Activated naive CD8-positive, alpha-beta T cell treated with anti-CD3 and anti-CD28 coated beads, Interleukin-2, amount 50 U/mL, for 24 hours (primary cell): ENCODE measurements around the gene LAMA3.

ENCODE experiments used
- ATAC-seq: fragments of 150-1000 bp; cut with Tn5 transposase; one replicate; pipeline ENCODE4 v1.10.0; 2021
- DNase-seq: peaks from one replicate; pipeline ENCODE4 v3.0.0; 2021
- H3K27ac Mint-ChIP-seq: one replicate; pipeline ENCODE4 v1.8.0; 2021; ENCODE audit warnings: mild to moderate bottlenecking, mixed read lengths
- H3K27me3 Mint-ChIP-seq: one replicate; pipeline ENCODE4 v1.8.0; 2021; ENCODE audit warnings: mixed read lengths
- H3K36me3 Mint-ChIP-seq: one replicate; pipeline ENCODE4 v1.8.0; 2021; ENCODE audit warnings: low read depth, mixed read lengths
- H3K4me1 Mint-ChIP-seq: one replicate; pipeline ENCODE4 v1.8.0; 2021; ENCODE audit warnings: mixed read lengths
- H3K4me3 Mint-ChIP-seq: one replicate; pipeline ENCODE4 v1.8.0; 2021; ENCODE audit warnings: mild to moderate bottlenecking, moderate library complexity, mixed read lengths
- H3K9me3 Mint-ChIP-seq: one replicate; pipeline ENCODE4 v1.8.0; 2021; ENCODE audit warnings: mixed read lengths

The LAMA3 gene

GRCh38 chr18:23887035-23887434 lies 197.8 kb downstream of the LAMA3 start:
- H3K4me3 Mint-ChIP-seq: no peak overlapping the region
- H3K27ac Mint-ChIP-seq: no peak overlapping the region
- H3K4me1 Mint-ChIP-seq: peaks cover 26% of the 10 kb centered on the region
- no peaks in the 10 kb centered on the region for H3K9me3 Mint-ChIP-seq
- H3K36me3 Mint-ChIP-seq: no peaks in the 10 kb centered on the region
- H3K27me3 Mint-ChIP-seq: no peaks in the 10 kb centered on the region
- ATAC-seq (no peak), DNase-seq (no peak)

GRCh38 chr18:23887493-23887892 lies 198.2 kb downstream of the LAMA3 start:
- H3K27me3 Mint-ChIP-seq: no peaks in the 10 kb centered on the region
- no peak overlapping the region for H3K4me3 Mint-ChIP-seq
- no peak for ATAC-seq
- H3K36me3 Mint-ChIP-seq: no peaks in the 10 kb centered on the region
- H3K9me3 Mint-ChIP-seq: no peaks in the 10 kb centered on the region
- no peak overlapping the region for H3K27ac Mint-ChIP-seq
- peaks cover 26% of the 10 kb centered on the region for H3K4me1 Mint-ChIP-seq
- DNase-seq: no peak

GRCh38 chr18:23888881-23889280 lies 199.6 kb downstream of the LAMA3 start:
- Mint-ChIP-seq H3K4me3 (no peak overlapping the region), H3K4me1 (peaks cover 19% of the 10 kb centered on the region), H3K27ac (no peak overlapping the region), H3K27me3 (no peaks in the 10 kb centered on the region), H3K36me3 (no peaks in the 10 kb centered on the region), H3K9me3 (no peaks in the 10 kb centered on the region)
- DNase-seq: no peak
- no peak for ATAC-seq

GRCh38 chr18:23889907-23890306 lies 200.7 kb downstream of the LAMA3 start:
- DNase-seq: no peak
- Mint-ChIP-seq H3K36me3 (no peaks in the 10 kb centered on the region), H3K27me3 (no peaks in the 10 kb centered on the region), H3K4me1 (peaks cover 12% of the 10 kb centered on the region), H3K4me3 (no peak overlapping the region), H3K27ac (no peak overlapping the region), H3K9me3 (no peaks in the 10 kb centered on the region)
- no peak for ATAC-seq

- Mint-ChIP-seq H3K4me1 (peaks cover 7% of the 10 kb centered on the region), H3K27ac (no peak overlapping the region), H3K27me3 (no peaks in the 10 kb centered on the region), H3K9me3 (no peaks in the 10 kb centered on the region), H3K36me3 (no peaks in the 10 kb centered on the region), H3K4me3 (no peak overlapping the region)
- no peak for ATAC-seq
- no peak for DNase-seq
Observed at GRCh38 chr18:23890589-23890988, 201.3 kb downstream of the LAMA3 start.

- Mint-ChIP-seq H3K4me3 (no peak overlapping the region), H3K27me3 (peaks cover 2% of the 10 kb centered on the region), H3K36me3 (no peaks in the 10 kb centered on the region), H3K4me1 (no peaks in the 10 kb centered on the region), H3K27ac (no peak overlapping the region), H3K9me3 (no peaks in the 10 kb centered on the region)
- ATAC-seq: no peak
- no peak for DNase-seq
Observed at GRCh38 chr18:23893653-23894052, 204.4 kb downstream of the LAMA3 start.

GRCh38 chr18:23894661-23895175 lies 205.5 kb downstream of the LAMA3 start:
- Mint-ChIP-seq H3K27me3 (peaks cover 2% of the 10 kb centered on the region), H3K36me3 (no peaks in the 10 kb centered on the region), H3K4me1 (no peaks in the 10 kb centered on the region), H3K9me3 (no peaks in the 10 kb centered on the region), H3K4me3 (no peak overlapping the region), H3K27ac (no peak overlapping the region)
- ATAC-seq (no peak), DNase-seq (no peak)

- Mint-ChIP-seq H3K27me3 (peaks cover 2% of the 10 kb centered on the region), H3K36me3 (no peaks in the 10 kb centered on the region), H3K27ac (no peak overlapping the region), H3K9me3 (no peaks in the 10 kb centered on the region), H3K4me3 (no peak overlapping the region), H3K4me1 (peaks cover 8% of the 10 kb centered on the region)
- ATAC-seq (no peak), DNase-seq (no peak)
Observed at GRCh38 chr18:23897291-23897690, 208.0 kb downstream of the LAMA3 start.

GRCh38 chr18:23897733-23898132 lies 208.5 kb downstream of the LAMA3 start:
- Mint-ChIP-seq H3K36me3 (no peaks in the 10 kb centered on the region), H3K27ac (no peak overlapping the region), H3K4me1 (peaks cover 8% of the 10 kb centered on the region), H3K27me3 (peaks cover 2% of the 10 kb centered on the region), H3K4me3 (no peak overlapping the region), H3K9me3 (no peaks in the 10 kb centered on the region)
- no peak for DNase-seq
- no peak for ATAC-seq

GRCh38 chr18:23900994-23901393 lies 211.7 kb downstream of the LAMA3 start:
- Mint-ChIP-seq H3K27ac (no peak overlapping the region), H3K4me1 (peaks cover 8% of the 10 kb centered on the region), H3K9me3 (no peaks in the 10 kb centered on the region), H3K4me3 (no peak overlapping the region), H3K27me3 (peaks cover 2% of the 10 kb centered on the region), H3K36me3 (no peaks in the 10 kb centered on the region)
- ATAC-seq (no peak), DNase-seq (no peak)

GRCh38 chr18:23902396-23902795 lies 213.1 kb downstream of the LAMA3 start:
- Mint-ChIP-seq H3K36me3 (no peaks in the 10 kb centered on the region), H3K27ac (no peak overlapping the region), H3K4me3 (no peak overlapping the region), H3K4me1 (peaks cover 8% of the 10 kb centered on the region), H3K27me3 (no peaks in the 10 kb centered on the region), H3K9me3 (no peaks in the 10 kb centered on the region)
- DNase-seq (no peak), ATAC-seq (no peak)

- no peaks in the 10 kb centered on the region for H3K36me3 Mint-ChIP-seq
- DNase-seq (no peak), ATAC-seq (no peak)
- no peak overlapping the region for H3K4me3 Mint-ChIP-seq
- H3K9me3 Mint-ChIP-seq: no peaks in the 10 kb centered on the region
- no peaks in the 10 kb centered on the region for H3K27me3 Mint-ChIP-seq
- H3K4me1 Mint-ChIP-seq: peaks cover 8% of the 10 kb centered on the region
- no peak overlapping the region for H3K27ac Mint-ChIP-seq
Observed at GRCh38 chr18:23903971-23904370, 214.7 kb downstream of the LAMA3 start.

- H3K27me3 Mint-ChIP-seq: no peaks in the 10 kb centered on the region
- H3K4me3 Mint-ChIP-seq: no peak overlapping the region
- H3K36me3 Mint-ChIP-seq: no peaks in the 10 kb centered on the region
- no peak overlapping the region for H3K27ac Mint-ChIP-seq
- DNase-seq (no peak), ATAC-seq (no peak)
- no peaks in the 10 kb centered on the region for H3K9me3 Mint-ChIP-seq
- H3K4me1 Mint-ChIP-seq: no peaks in the 10 kb centered on the region
Observed at GRCh38 chr18:23906658-23907057, 217.4 kb downstream of the LAMA3 start.

GRCh38 chr18:23908827-23909226 lies 219.6 kb downstream of the LAMA3 start:
- Mint-ChIP-seq H3K36me3 (no peaks in the 10 kb centered on the region), H3K4me3 (no peak overlapping the region), H3K27me3 (no peaks in the 10 kb centered on the region), H3K27ac (no peak overlapping the region), H3K4me1 (no peaks in the 10 kb centered on the region), H3K9me3 (no peaks in the 10 kb centered on the region)
- ATAC-seq: no peak
- DNase-seq: no peak

GRCh38 chr18:23910032-23910431 lies 220.8 kb downstream of the LAMA3 start:
- H3K27me3 Mint-ChIP-seq: no peaks in the 10 kb centered on the region
- H3K27ac Mint-ChIP-seq: no peak overlapping the region
- H3K4me3 Mint-ChIP-seq: no peak overlapping the region
- ATAC-seq: no peak
- H3K36me3 Mint-ChIP-seq: no peaks in the 10 kb centered on the region
- H3K9me3 Mint-ChIP-seq: no peaks in the 10 kb centered on the region
- DNase-seq: no peak
- no peaks in the 10 kb centered on the region for H3K4me1 Mint-ChIP-seq

- Mint-ChIP-seq H3K4me1 (no peaks in the 10 kb centered on the region), H3K4me3 (no peak overlapping the region), H3K36me3 (no peaks in the 10 kb centered on the region), H3K27me3 (no peaks in the 10 kb centered on the region), H3K27ac (no peak overlapping the region), H3K9me3 (no peaks in the 10 kb centered on the region)
- no peak for ATAC-seq
- no peak for DNase-seq
Observed at GRCh38 chr18:23912356-23912755, 223.1 kb downstream of the LAMA3 start.
